Keratinocyte (primary cell): ENCODE data around the gene CIDEB. TPM values are rescaled to one million over a fixed set of nuclear protein-coding genes. Genes with fewer than 3 reads are reported as not detected.

Source experiments
- DNase-seq: peaks from one replicate; pipeline ENCODE4 v3.0.0-alpha.2; 2011; ENCODE audit warnings: low read depth, missing footprints, low spot score
- FAIRE-seq: peaks from 2 replicates; lab custom pipeline; 2011; peaks lifted over from hg19 to GRCh38; lab: Jason Lieb, UNC
- H2AFZ ChIP-seq: 2 replicates; pipeline ENCODE4 v1.6.0; 2012; ENCODE audit warnings: low read length, control low read depth, inconsistent platforms; ENCODE audit not compliant: control insufficient read depth
- H3K27ac ChIP-seq: 2 replicates; pipeline ENCODE4 v1.5.1; 2011; ENCODE audit warnings: low read length; ENCODE audit not compliant: control insufficient read depth, insufficient read depth
- H3K27me3 ChIP-seq: 3 replicates; pipeline ENCODE4 v1.6.0; 2011; ENCODE audit warnings: low read length; ENCODE audit not compliant: control insufficient read depth, insufficient read depth; ENCODE audit errors: extremely low read depth
- H3K36me3 ChIP-seq, 2 experiments: 2 replicates in 1 of 2; 3 replicates in 1 of 2; pipeline ENCODE4 v1.5.1; 2011; ENCODE audit warnings: low read length in 2 of 2, mild to moderate bottlenecking in 1 of 2; ENCODE audit not compliant: control insufficient read depth in 2 of 2, insufficient read depth in 2 of 2; ENCODE audit errors: extremely low read depth in 1 of 2
- H3K4me1 ChIP-seq: 3 replicates; pipeline ENCODE4 v1.5.1; 2011; ENCODE audit warnings: low read length; ENCODE audit not compliant: control insufficient read depth, insufficient read depth; ENCODE audit errors: extremely low read depth
- H3K4me2 ChIP-seq: 3 replicates; pipeline ENCODE4 v1.6.0; 2011; ENCODE audit warnings: low read depth, low read length; ENCODE audit not compliant: control insufficient read depth, insufficient read depth; ENCODE audit errors: extremely low read depth
- H3K4me3 ChIP-seq, 3 experiments: fragments of 200-600 bp in 1 of 3; sonication (generic) in 1 of 3; 2 replicates in 2 of 3; 3 replicates in 1 of 3; pipeline ENCODE4 v1.5.1; 2011 to 2016; ENCODE audit warnings: low read length in 3 of 3, mild to moderate bottlenecking in 3 of 3, control low read depth in 2 of 3, inconsistent platforms in 1 of 3, low read depth in 1 of 3, mixed read lengths in 1 of 3, mixed run types in 1 of 3, moderate library complexity in 1 of 3; ENCODE audit not compliant: control insufficient read depth in 2 of 3, insufficient read depth in 2 of 3; ENCODE audit errors: extremely low read depth in 1 of 3
- H3K79me2 ChIP-seq: 2 replicates; pipeline ENCODE4 v1.6.0; 2012; ENCODE audit warnings: low read length; ENCODE audit not compliant: control insufficient read depth, insufficient read depth
- H3K9ac ChIP-seq: 3 replicates; pipeline ENCODE4 v1.6.0; 2011; ENCODE audit warnings: low read length; ENCODE audit not compliant: control insufficient read depth, insufficient read depth; ENCODE audit errors: extremely low read depth
- H3K9me1 ChIP-seq: 3 replicates; pipeline ENCODE4 v1.6.0; 2011; ENCODE audit warnings: low read length; ENCODE audit not compliant: control insufficient read depth, insufficient read depth; ENCODE audit errors: extremely low read depth
- H3K9me3 ChIP-seq: 2 replicates; pipeline ENCODE4 v1.5.1; 2012; ENCODE audit warnings: low read depth, low read length; ENCODE audit not compliant: control insufficient read depth
- H4K20me1 ChIP-seq: 3 replicates; pipeline ENCODE4 v1.6.0; 2011; ENCODE audit warnings: low read length; ENCODE audit not compliant: control insufficient read depth, insufficient read depth; ENCODE audit errors: extremely low read depth
- CTCF ChIP-seq, 3 experiments: IDR thresholded peaks in 1 of 3; conservative IDR thresholded peaks in 1 of 3; optimal IDR thresholded peaks in 1 of 3; 2 replicates in 2 of 3; 3 replicates in 1 of 3; pipeline versions ENCODE3 to v1.5.1; 2011; ENCODE audit warnings: low read length in 3 of 3, mild to moderate bottlenecking in 3 of 3, moderate library complexity in 2 of 3, control low read depth in 1 of 3, inconsistent platforms in 1 of 3; ENCODE audit not compliant: insufficient read depth in 2 of 3; ENCODE audit errors: extremely low read depth in 1 of 3
- EZH2 ChIP-seq: IDR thresholded peaks from one replicate; pipeline ENCODE4 v1.6.1; 2012; ENCODE audit warnings: inconsistent platforms, mild to moderate bottlenecking, low read length, moderate library complexity
- dilution Hi-C: fragments of 300-500 bp; cut with MboI; formaldehyde crosslinking; loops from one replicate; pipeline ENCODE4 v1.7.0; 2020; ENCODE audit warnings: low sequenced_read_pairs; ENCODE audit not compliant: extremely low pct_ligation_motif_present
- polyA plus RNA-seq, 5 experiments: library from polyadenylated mRNA; depleted of rRNA in 3 of 5; stranded (reverse) in 3 of 5; stranded (forward) in 1 of 5; unstranded in 1 of 5; fragments of >200 nt; gene quantifications; 1 replicate in 1 of 5; 2 replicates in 3 of 5; 3 replicates in 1 of 5; pipeline versions ENCODE4 v1.2.1 to v1.2.3, GENCODE V29; 2011 to 2012; ENCODE audit warnings: missing spikeins in 2 of 5, low read depth in 1 of 5, low replicate concordance in 1 of 5

Gene CIDEB
- polyA plus RNA-seq, 1 donor (not counting 4 experiments of a cell fraction or from before 2014, with no cell fraction given) = 3.7 TPM

GRCh38 chr14:24274101-24274543, 33.7 kb downstream of the CIDEB start:
- H2AFZ ChIP-seq = peak overlapping the region; percentile 51
- FAIRE-seq = peak; percentile 90

GRCh38 chr14:24273422-24273998, 34.3 kb downstream of the CIDEB start:
- TF ChIP-seq CTCF (optimal IDR thresholded peaks at IDR 0.05 in 1 of 3, IDR thresholded peaks at IDR 0.05 in 1 of 3, conservative IDR thresholded peaks at IDR 0.05 in 1 of 3; ENCODE audit: extremely low read depth in 1 of 3, insufficient read depth in 2 of 3, low read length in 3 of 3) (peak; percentile 40 to 66 (median 63)), EZH2 (no peak)
- Histone ChIP-seq H2AFZ (no peak overlapping the region), H3K27ac (peak overlapping the region; percentile 97), H3K4me2 (peak overlapping the region; percentile 78), H3K9me3 (no peaks in the 10 kb centered on the region), H3K36me3 (peaks cover 6 to 11% of the 10 kb centered on the region in 2 experiments), H3K4me1 (peaks cover 42% of the 10 kb centered on the region), H3K9ac (peak overlapping the region; percentile 66), H3K27me3 (no peaks in the 10 kb centered on the region), H3K4me3 (peak overlapping the region in 2 of 3 experiments; percentile 34 to 47), H3K9me1 (no peaks in the 10 kb centered on the region), H4K20me1 (no peaks in the 10 kb centered on the region), H3K79me2 (peaks cover 3% of the 10 kb centered on the region)
- DNase-seq = no peak
- no peak for FAIRE-seq
- dilution Hi-C loops = no loop called here

More at GRCh38 chr14:24274101-24274543, 33.7 kb downstream of the CIDEB start:
- Histone ChIP-seq H3K4me2 (peak overlapping the region; percentile 78), H3K27me3 (no peaks in the 10 kb centered on the region), H3K4me3 (peak overlapping the region in 2 of 3 experiments; percentile 34 to 47), H3K4me1 (peaks cover 48% of the 10 kb centered on the region), H3K9me3 (no peaks in the 10 kb centered on the region), H4K20me1 (no peaks in the 10 kb centered on the region), H3K79me2 (peaks cover 3% of the 10 kb centered on the region), H3K36me3 (peaks cover 2 to 6% of the 10 kb centered on the region in 2 experiments), H3K9me1 (no peaks in the 10 kb centered on the region), H3K27ac (peak overlapping the region; percentile 97), H3K9ac (peak overlapping the region; percentile 66)
- dilution Hi-C loops = no loop called here
- TF ChIP-seq CTCF (optimal IDR thresholded peaks at IDR 0.05 in 1 of 3, IDR thresholded peaks at IDR 0.05 in 1 of 3, conservative IDR thresholded peaks at IDR 0.05 in 1 of 3; ENCODE audit: extremely low read depth in 1 of 3, insufficient read depth in 2 of 3, low read length in 3 of 3) = no peak
- no peak for TF ChIP-seq EZH2
- peak; percentile 95 for DNase-seq
